Liver (tissue), 9 donors: ENCODE results near the gene RPS26. TPM values are rescaled to one million over a fixed set of nuclear protein-coding genes. Genes with fewer than 3 reads are reported as not detected.

Experiments used
- DNase-seq: peaks from one replicate; pipeline ENCODE4 v3.0.0-alpha.2; 2017; ENCODE audit warnings: low spot score
- H3K27ac ChIP-seq, 2 donors: one replicate each; pipeline ENCODE4 v1.7.0; 2013; ENCODE audit warnings: inconsistent platforms in 2 of 2, low read length in 2 of 2, control low read depth in 1 of 2, low read depth in 1 of 2, mild to moderate bottlenecking in 1 of 2
- H3K27me3 ChIP-seq, 4 donors: one replicate each; pipeline versions ENCODE4 v1.6.1 to v1.7.0; 2013; ENCODE audit warnings: low read length in 3 of 4, inconsistent platforms in 1 of 4, mild to moderate bottlenecking in 1 of 4, moderate library complexity in 1 of 4; ENCODE audit not compliant: control insufficient read depth in 4 of 4, insufficient read depth in 4 of 4
- H3K36me3 ChIP-seq, 4 donors: one replicate each; pipeline versions ENCODE4 v1.6.1 to v1.7.0; 2013; ENCODE audit warnings: low read length in 3 of 4, mild to moderate bottlenecking in 3 of 4, low read depth in 1 of 4, moderate library complexity in 1 of 4; ENCODE audit not compliant: control insufficient read depth in 4 of 4, insufficient read depth in 3 of 4
- H3K4me1 ChIP-seq, 4 donors: one replicate each; pipeline versions ENCODE4 v1.6.1 to v1.7.0; 2013; ENCODE audit warnings: low read length in 3 of 4, mild to moderate bottlenecking in 3 of 4, moderate library complexity in 1 of 4; ENCODE audit not compliant: control insufficient read depth in 4 of 4, insufficient read depth in 4 of 4
- H3K4me3 ChIP-seq, 3 donors: one replicate each; pipeline versions ENCODE4 v1.6.1 to v1.7.0; 2013; ENCODE audit warnings: low read length in 3 of 3, control low read depth in 1 of 3, low read depth in 1 of 3, mild to moderate bottlenecking in 1 of 3
- H3K9ac ChIP-seq, 2 donors: one replicate each; pipeline ENCODE4 v1.7.0; 2013; ENCODE audit warnings: low read length in 2 of 2, mild to moderate bottlenecking in 2 of 2, moderate library complexity in 2 of 2, control low read depth in 1 of 2, low read depth in 1 of 2
- H3K9me3 ChIP-seq, 4 donors: one replicate each; pipeline versions ENCODE4 v1.6.1 to v1.7.0; 2013; ENCODE audit warnings: low read length in 3 of 4; ENCODE audit not compliant: control insufficient read depth in 4 of 4
- ATF3 ChIP-seq: IDR thresholded peaks from 2 replicates; pipeline ENCODE4 v1.6.1; 2016; ENCODE audit warnings: antibody characterized with exemption
- CTCF ChIP-seq: fragments of 150-350 bp; IDR thresholded peaks from 2 replicates; pipeline ENCODE4 v1.5.1; 2017; ENCODE audit warnings: improper control_type of control experiment, low read depth, low read length; ENCODE audit not compliant: missing input control
- EGR1 ChIP-seq, 2 donors: IDR thresholded peaks; 2 replicates each; pipeline ENCODE4 v1.6.1; 2016 to 2018; ENCODE audit warnings: antibody characterized with exemption in 2 of 2, low read depth in 2 of 2
- FOXA1 ChIP-seq: IDR thresholded peaks from 2 replicates; pipeline ENCODE4 v1.6.1; 2016; ENCODE audit warnings: antibody characterized with exemption
- FOXA2 ChIP-seq: IDR thresholded peaks from 2 replicates; pipeline ENCODE4 v1.6.1; 2016; ENCODE audit warnings: antibody characterized with exemption
- GABPA ChIP-seq, 2 donors: IDR thresholded peaks in 1 of 2; conservative IDR thresholded peaks in 1 of 2; 2 replicates each; pipeline ENCODE4 v1.6.1; 2016; ENCODE audit warnings: antibody characterized with exemption in 2 of 2, mild to moderate bottlenecking in 1 of 2, moderate library complexity in 1 of 2
- HNF4A ChIP-seq, 2 donors: conservative IDR thresholded peaks; 2 replicates each; pipeline ENCODE4 v1.6.1; 2016; ENCODE audit warnings: antibody characterized with exemption in 2 of 2, mild to moderate bottlenecking in 2 of 2
- HNF4G ChIP-seq: IDR thresholded peaks from 2 replicates; pipeline ENCODE4 v1.6.1; 2016; ENCODE audit warnings: antibody characterized with exemption
- JUND ChIP-seq, 2 donors: IDR thresholded peaks; 2 replicates each; pipeline ENCODE4 v1.6.1; 2016; ENCODE audit warnings: antibody characterized with exemption in 2 of 2
- RAD21 ChIP-seq, 2 donors: IDR thresholded peaks; 2 replicates each; pipeline ENCODE4 v1.6.1; 2016; ENCODE audit warnings: antibody characterized with exemption in 2 of 2, mild to moderate bottlenecking in 2 of 2
- REST ChIP-seq: IDR thresholded peaks from 2 replicates; pipeline ENCODE4 v1.6.1; 2016; ENCODE audit warnings: antibody characterized with exemption, mild to moderate bottlenecking
- RXRA ChIP-seq, 2 donors: IDR thresholded peaks; 2 replicates each; pipeline ENCODE4 v1.6.1; 2017 to 2018; ENCODE audit warnings: antibody characterized with exemption in 2 of 2, mild to moderate bottlenecking in 1 of 2
- SP1 ChIP-seq: IDR thresholded peaks from 2 replicates; pipeline ENCODE4 v1.6.1; 2018; ENCODE audit warnings: antibody characterized with exemption, mild to moderate bottlenecking
- TAF1 ChIP-seq: conservative IDR thresholded peaks from 2 replicates; pipeline ENCODE4 v1.6.1; 2016; ENCODE audit warnings: antibody characterized with exemption, mild to moderate bottlenecking
- YY1 ChIP-seq: IDR thresholded peaks from 2 replicates; pipeline ENCODE4 v1.6.1; 2016; ENCODE audit warnings: antibody characterized with exemption, mild to moderate bottlenecking
- ZBTB33 ChIP-seq: IDR thresholded peaks from 2 replicates; pipeline ENCODE4 v1.6.1; 2016; ENCODE audit warnings: antibody characterized with exemption
- WGBS: extraction: QIAGEN DNeasy Blood & Tissue Kit; methylation state at CpG from one replicate; pipeline ENCODE4 v1.1.7; 2013; 5-methylcytosine and 5-hydroxymethylcytosine counted together
- polyA plus RNA-seq, 2 donors: library from polyadenylated mRNA; stranded (reverse) in 1 of 2; unstranded in 1 of 2; fragments of 200-250 nt in 1 of 2; fragments of >200 nt in 1 of 2; fragmentation: Nextera tagmentation in 1 of 2; extraction: Ambion mirVana in 1 of 2; gene quantifications; one replicate each; pipeline versions ENCODE4 v1.2.1 to v1.2.3, GENCODE V29; 2013 to 2015
- total RNA-seq, 2 donors: library from RNA; depleted of rRNA; stranded (reverse); fragments of >200 nt; gene quantifications; one replicate each; pipeline ENCODE4 v1.2.3, GENCODE V29; 2014
- TF ChIP-seq, protein P1 (sequence below): IDR thresholded peaks from 2 replicates; pipeline ENCODE4 v1.6.1; 2016; ENCODE audit warnings: antibody characterized with exemption
- donor health status: healthy.
- donor health status: healthy.
- donor health status: healthy.
- donor health status: healthy.
- donor health status: healthy.

The RPS26 gene
- total and polyA plus RNA-seq, 4 donors, result 62.2 to 402 (median 219) TPM

DNA sequence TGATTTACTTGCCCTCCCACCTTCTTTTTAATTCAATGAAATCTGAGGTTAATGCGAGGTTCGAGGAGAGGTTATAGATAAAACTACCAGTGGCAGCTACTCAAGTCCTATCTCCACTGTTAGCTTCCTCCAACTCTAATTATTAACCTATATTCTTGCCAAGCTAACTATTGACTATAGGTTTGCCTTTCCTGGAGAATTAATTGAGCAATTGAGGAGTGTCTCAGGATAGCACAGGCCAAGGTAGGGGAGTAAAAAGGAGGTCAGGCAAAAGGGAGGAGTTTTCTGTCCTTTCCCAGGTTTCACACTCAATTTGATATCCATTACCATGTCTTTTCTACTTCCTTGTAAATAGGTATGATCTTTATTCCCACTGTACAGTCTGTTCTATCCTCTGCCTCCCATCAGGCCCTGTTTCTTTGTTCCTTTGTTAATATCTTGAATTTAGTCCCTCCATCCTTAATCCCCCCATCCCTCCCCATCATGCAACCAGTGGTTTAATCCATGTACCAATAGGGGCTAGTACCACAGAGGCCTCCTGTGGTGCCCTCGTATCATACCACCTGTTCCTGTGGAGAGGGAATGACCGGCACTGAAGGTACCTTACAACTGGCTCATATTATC, 48.4 kb upstream of the RPS26 start:
- Histone ChIP-seq H3K9me3 (no peaks in the 10 kb centered on the region), H3K4me1 (peaks cover under 1 to 23% (median 18%) of the 10 kb centered on the region in 4 donors), H3K36me3 (peaks cover 16 to 46% (median 40%) of the 10 kb centered on the region in 4 donors), H3K27me3 (no peaks in the 10 kb centered on the region), H3K4me3 (no peak overlapping the region), H3K9ac (no peak overlapping the region), H3K27ac (no peak overlapping the region)
- no peak for TF ChIP-seq ATF3
- TF ChIP-seq REST, result no peak
- no peak for TF ChIP-seq TAF1
- no peak for TF ChIP-seq RAD21 (IDR thresholded peaks at IDR 0.05)
- TF ChIP-seq FOXA1, result no peak
- TF ChIP-seq ZBTB33, result no peak
- TF ChIP-seq JUND (IDR thresholded peaks at IDR 0.05), result no peak
- TF ChIP-seq FOXA2, result no peak
- no peak for TF ChIP-seq YY1
- no peak for TF ChIP-seq CTCF
- no peak for TF ChIP-seq HNF4G
- TF ChIP-seq SP1, result no peak
- TF ChIP-seq RXRA (IDR thresholded peaks at IDR 0.05), result no peak
- no peak for TF ChIP-seq GABPA (IDR thresholded peaks at IDR 0.05 in 1 of 2, conservative IDR thresholded peaks at IDR 0.05 in 1 of 2)
- TF ChIP-seq EGR1 (IDR thresholded peaks at IDR 0.05; ENCODE audit: low read depth in 2 of 2), result no peak
- TF ChIP-seq, protein P1, sequence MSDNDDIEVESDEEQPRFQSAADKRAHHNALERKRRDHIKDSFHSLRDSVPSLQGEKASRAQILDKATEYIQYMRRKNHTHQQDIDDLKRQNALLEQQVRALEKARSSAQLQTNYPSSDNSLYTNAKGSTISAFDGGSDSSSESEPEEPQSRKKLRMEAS, result no peak
- no peak for TF ChIP-seq HNF4A (conservative IDR thresholded peaks at IDR 0.05)
- no peak for DNase-seq
- 78% methylated on average over 4 of the region's 4 CpGs for WGBS
